ENCODE results near the gene CD22. TPM values are rescaled to one million over a fixed set of nuclear protein-coding genes. Genes with fewer than 3 reads are reported as not detected.
A peak's percentile ranks its signal among the peaks of the same experiment; 100 is the strongest.

CD22 gene
- total and polyA plus RNA-seq, 2 of the 8 experiments (the other 6 are each of a cell fraction or from before 2014, with no cell fraction given), result 0.06 to 0.60 TPM

DNA sequence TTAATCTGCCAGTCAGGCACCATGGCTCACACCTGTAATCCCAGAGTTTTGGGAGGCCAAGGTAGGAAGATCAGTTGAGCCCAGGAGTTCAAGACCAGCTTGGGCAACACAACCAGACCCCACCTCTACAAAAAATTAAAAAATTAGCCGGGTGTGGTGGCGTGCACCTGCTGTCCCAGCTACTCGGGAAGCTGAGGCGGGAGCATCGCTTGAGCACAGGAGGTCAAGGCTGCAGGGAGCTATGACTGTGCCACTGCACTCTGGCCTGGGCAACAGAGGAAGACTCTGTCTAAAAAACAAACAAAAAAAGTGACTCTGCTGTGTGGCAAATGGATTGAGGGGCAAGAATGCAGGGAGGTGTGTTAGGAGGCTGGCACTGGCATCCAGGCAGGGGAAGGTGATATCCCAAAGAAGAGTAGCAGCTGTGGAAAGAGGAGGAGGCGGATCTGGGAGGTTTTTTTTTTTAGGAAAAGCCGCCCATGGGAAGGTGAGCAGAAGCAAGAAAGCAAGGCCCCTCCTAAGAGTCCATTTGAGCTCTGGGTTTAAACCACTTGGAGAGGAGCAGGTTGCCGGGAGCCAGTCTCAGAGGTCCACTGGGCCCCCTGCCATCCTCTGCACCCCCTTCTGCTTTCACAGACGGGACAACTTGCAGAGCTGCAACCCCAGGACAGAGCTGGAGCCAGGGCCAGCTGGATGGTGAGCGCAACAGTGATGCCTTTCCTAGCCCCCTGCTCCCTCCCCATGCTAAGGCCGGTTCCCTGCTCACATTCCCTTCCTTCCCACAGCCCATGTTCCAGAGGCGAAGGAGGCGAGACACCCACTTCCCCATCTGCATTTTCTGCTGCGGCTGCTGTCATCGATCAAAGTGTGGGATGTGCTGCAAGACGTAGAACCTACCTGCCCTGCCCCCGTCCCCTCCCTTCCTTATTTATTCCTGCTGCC is 44.6 kb upstream of the CD22 start:
- Histone ChIP-seq H3K9me3 (ENCODE audit: insufficient read depth in 2 of 2, low read depth in 1 of 2, low read length in 1 of 2) (no peaks in the 10 kb centered on the region), H3K23ac (ENCODE audit: insufficient read length) (no peak overlapping the region), H3K4ac (replicated peaks; ENCODE audit: insufficient read length, low read depth, low read length) (no peak overlapping the region), H2BK15ac (ENCODE audit: low read length) (0 out of 2 replicates have a peak overlapping the region, but pooled peaks have one; percentile 46), H3K4me2 (ENCODE audit: insufficient read depth in 1 of 2, low read depth in 2 of 2, low read length in 2 of 2) (peak overlapping the region; percentile 9 to 24; a peak in 2 of 4 replicates), H3K18ac (ENCODE audit: extremely low read depth, low read length) (peak overlapping the region; percentile 78; the same call in 1 of the 2 replicates), H3K56ac (replicated peaks; ENCODE audit: insufficient read length, low read depth, low read length) (no peak overlapping the region), H2BK120ac (replicated peaks; ENCODE audit: low read depth, low read length) (no peak overlapping the region), H3K14ac (ENCODE audit: insufficient read length) (no peak overlapping the region), H4K91ac (replicated peaks; ENCODE audit: insufficient read length, low read length) (peak overlapping the region; percentile 39), H2BK20ac (ENCODE audit: low read length) (no peak overlapping the region), H3K79me2 (ENCODE audit: control insufficient read depth in 1 of 2, insufficient read depth in 2 of 2, low read length in 2 of 2) (no peaks in the 10 kb centered on the region), H2AK5ac (ENCODE audit: low read depth, low read length) (0 out of 2 replicates have a peak overlapping the region, but pooled peaks have one; percentile 53), H3K23me2 (ENCODE audit: low read depth, low read length) (no peaks in the 10 kb centered on the region), H3K27ac (ENCODE audit: low read depth, low read length) (no peak overlapping the region), H3K9ac (replicated peaks in 1 of 4; ENCODE audit: extremely low read depth in 1 of 4, low read depth in 3 of 4, low read length in 3 of 4) (no peak overlapping the region; a peak in 1 of 7 replicates), H4K5ac (ENCODE audit: insufficient read length, low read depth, low read length) (no peak overlapping the region), H4K8ac (ENCODE audit: extremely low read depth, insufficient read depth, low read length) (no peak overlapping the region), H3K4me3 (ENCODE audit: extremely low read depth in 1 of 4, insufficient read depth in 2 of 4, low read depth in 3 of 4, low read length in 4 of 4) (no peak overlapping the region), H3K79me1 (ENCODE audit: low read depth, low read length) (no peaks in the 10 kb centered on the region), H2BK12ac (ENCODE audit: low read depth, low read length) (peak overlapping the region; percentile 87; the same call in 1 of the 2 replicates), H2BK5ac (ENCODE audit: low read depth, low read length) (no peak overlapping the region), H3K36me3 (ENCODE audit: control insufficient read depth in 2 of 4, insufficient read depth in 4 of 4, low read length in 3 of 4) (no peaks in the 10 kb centered on the region), H3K27me3 (replicated peaks in 1 of 4; ENCODE audit: control insufficient read depth in 3 of 4, extremely low read depth in 1 of 4, insufficient read depth in 3 of 4, low read length in 3 of 4) (no peaks in the 10 kb centered on the region), H3K4me1 (replicated peaks in 1 of 4; ENCODE audit: control insufficient read depth in 3 of 4, insufficient read depth in 4 of 4, low read length in 3 of 4) (peaks cover 0 to 7% (median 5%) of the 10 kb centered on the region in 4 experiments; a peak in 5 of 7 replicates), H4K20me1 (replicated peaks in 1 of 2; ENCODE audit: control insufficient read depth in 1 of 2, insufficient read depth in 2 of 2, low read length in 2 of 2) (no peaks in the 10 kb centered on the region), H2AFZ (ENCODE audit: low read length) (peak overlapping the region; percentile 61)
- FAIRE-seq, result no peak
- WGBS, 2 experiments (ENCODE audit: extremely low coverage in 1 of 2, insufficient coverage in 1 of 2, insufficient read length in 1 of 2, insufficient replicate concordance in 2 of 2, low coverage in 1 of 2, low lambda C conversion rate in 2 of 2, missing lambda C conversion rate in 1 of 2), result 76% methylated on average over 17 of the region's 17 CpGs; no CpG with 5 or more reads in 1 of the 2 experiments
- DNase-seq (ENCODE audit: low read depth in 1 of 2, low spot score in 2 of 2), result no peak
- POLR2A ChIA-PET (ENCODE audit: partially characterized antibody), result interaction anchor here (0.6 to 1.8 kb wide), 6 partner anchors 9 to 184 kb away, joined by 3 to 8 read pairs (median 4); no protein-coding TSS in a partner anchor
- CTCF ChIA-PET (ENCODE audit: partially characterized antibody), result interaction anchor here (0.6 to 1.5 kb wide), 6 partner anchors 20 to 238 kb away, joined by 3 to 6 read pairs (median 3); partner anchors contain the start of gene LGI4
- TF ChIP-seq SUZ12 (IDR thresholded peaks at IDR 0.05; ENCODE audit: low read length) (no peak), EP300 (IDR thresholded peaks at IDR 0.05; ENCODE audit: borderline replicate concordance in 1 of 2, low read depth in 2 of 2, low read length in 2 of 2) (no peak), BCL11A (IDR thresholded peaks at IDR 0.05; ENCODE audit: low read depth in 2 of 2, low read length in 2 of 2) (no peak), POLR2A (IDR thresholded peaks at IDR 0.05; ENCODE audit: control extremely low read depth in 1 of 2, low read depth in 2 of 2, low read length in 2 of 2) (no peak)

Measured in H1 (cell line).